ENCODE measurements around the gene ZNF598.

Gene ZNF598

DNA sequence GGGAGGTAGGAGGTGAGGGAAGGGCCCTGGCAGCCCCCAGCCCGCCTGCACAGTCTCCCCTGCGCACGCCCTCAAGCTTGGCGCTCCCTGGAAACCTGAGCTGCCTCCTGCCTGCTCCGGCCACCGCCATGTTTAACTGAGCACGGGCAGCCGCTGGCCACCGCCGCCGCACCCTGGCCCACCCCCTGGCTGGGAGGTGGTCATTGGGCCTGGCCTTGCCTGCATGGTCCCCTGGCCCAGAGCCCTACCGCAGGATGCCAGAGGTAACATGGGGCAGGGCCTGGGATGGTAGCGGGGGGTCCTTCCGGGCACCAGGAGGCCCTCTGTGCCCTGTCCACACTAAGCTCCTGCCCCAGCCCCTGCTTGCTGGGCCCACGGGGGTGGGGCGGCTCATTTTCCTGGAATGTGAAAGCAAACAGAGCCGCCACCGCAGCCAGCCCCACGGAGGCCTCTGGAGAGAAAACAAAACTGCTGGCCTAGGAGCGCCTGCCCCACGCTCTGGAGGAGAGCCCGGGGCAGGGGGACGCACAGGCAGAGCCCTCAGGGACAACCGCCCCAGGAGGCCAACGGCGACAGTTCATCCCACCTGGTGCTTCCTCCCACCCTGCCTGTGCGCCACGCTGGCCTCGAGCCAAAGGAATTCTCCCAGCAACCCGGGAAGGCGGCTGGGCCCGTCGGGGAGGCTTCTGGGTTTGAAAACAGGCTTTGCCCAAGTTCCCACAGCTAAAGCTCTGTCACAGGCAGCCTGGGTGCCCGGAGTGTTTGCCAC is 26.0 kb upstream of the ZNF598 start:
- TF ChIP-seq, protein P1, sequence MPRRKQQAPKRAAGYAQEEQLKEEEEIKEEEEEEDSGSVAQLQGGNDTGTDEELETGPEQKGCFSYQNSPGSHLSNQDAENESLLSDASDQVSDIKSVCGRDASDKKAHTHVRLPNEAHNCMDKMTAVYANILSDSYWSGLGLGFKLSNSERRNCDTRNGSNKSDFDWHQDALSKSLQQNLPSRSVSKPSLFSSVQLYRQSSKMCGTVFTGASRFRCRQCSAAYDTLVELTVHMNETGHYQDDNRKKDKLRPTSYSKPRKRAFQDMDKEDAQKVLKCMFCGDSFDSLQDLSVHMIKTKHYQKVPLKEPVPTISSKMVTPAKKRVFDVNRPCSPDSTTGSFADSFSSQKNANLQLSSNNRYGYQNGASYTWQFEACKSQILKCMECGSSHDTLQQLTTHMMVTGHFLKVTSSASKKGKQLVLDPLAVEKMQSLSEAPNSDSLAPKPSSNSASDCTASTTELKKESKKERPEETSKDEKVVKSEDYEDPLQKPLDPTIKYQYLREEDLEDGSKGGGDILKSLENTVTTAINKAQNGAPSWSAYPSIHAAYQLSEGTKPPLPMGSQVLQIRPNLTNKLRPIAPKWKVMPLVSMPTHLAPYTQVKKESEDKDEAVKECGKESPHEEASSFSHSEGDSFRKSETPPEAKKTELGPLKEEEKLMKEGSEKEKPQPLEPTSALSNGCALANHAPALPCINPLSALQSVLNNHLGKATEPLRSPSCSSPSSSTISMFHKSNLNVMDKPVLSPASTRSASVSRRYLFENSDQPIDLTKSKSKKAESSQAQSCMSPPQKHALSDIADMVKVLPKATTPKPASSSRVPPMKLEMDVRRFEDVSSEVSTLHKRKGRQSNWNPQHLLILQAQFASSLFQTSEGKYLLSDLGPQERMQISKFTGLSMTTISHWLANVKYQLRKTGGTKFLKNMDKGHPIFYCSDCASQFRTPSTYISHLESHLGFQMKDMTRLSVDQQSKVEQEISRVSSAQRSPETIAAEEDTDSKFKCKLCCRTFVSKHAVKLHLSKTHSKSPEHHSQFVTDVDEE (CRISPR knock-in tag; IDR thresholded peaks at IDR 0.05), result no peak
- TF ChIP-seq ZNF8 (CRISPR knock-in tag; IDR thresholded peaks at IDR 0.05), result no peak
- no peak for TF ChIP-seq SNAI2 (CRISPR knock-in tag; IDR thresholded peaks at IDR 0.05)
- TF ChIP-seq ZFP30 (CRISPR knock-in tag; IDR thresholded peaks at IDR 0.05), result no peak
- TF ChIP-seq ZFP3 (CRISPR knock-in tag; IDR thresholded peaks at IDR 0.05), result no peak
- TF ChIP-seq ARNTL (CRISPR knock-in tag; IDR thresholded peaks at IDR 0.05; ENCODE audit: borderline replicate concordance, low read depth), result no peak
- TF ChIP-seq, protein P2, sequence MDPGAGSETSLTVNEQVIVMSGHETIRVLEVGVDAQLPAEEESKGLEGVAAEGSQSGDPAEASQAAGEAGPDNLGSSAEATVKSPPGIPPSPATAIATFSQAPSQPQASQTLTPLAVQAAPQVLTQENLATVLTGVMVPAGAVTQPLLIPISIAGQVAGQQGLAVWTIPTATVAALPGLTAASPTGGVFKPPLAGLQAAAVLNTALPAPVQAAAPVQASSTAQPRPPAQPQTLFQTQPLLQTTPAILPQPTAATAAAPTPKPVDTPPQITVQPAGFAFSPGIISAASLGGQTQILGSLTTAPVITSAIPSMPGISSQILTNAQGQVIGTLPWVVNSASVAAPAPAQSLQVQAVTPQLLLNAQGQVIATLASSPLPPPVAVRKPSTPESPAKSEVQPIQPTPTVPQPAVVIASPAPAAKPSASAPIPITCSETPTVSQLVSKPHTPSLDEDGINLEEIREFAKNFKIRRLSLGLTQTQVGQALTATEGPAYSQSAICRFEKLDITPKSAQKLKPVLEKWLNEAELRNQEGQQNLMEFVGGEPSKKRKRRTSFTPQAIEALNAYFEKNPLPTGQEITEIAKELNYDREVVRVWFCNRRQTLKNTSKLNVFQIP (CRISPR knock-in tag; IDR thresholded peaks at IDR 0.05; ENCODE audit: borderline replicate concordance, low read depth), result no peak
- TF ChIP-seq, protein P3, sequence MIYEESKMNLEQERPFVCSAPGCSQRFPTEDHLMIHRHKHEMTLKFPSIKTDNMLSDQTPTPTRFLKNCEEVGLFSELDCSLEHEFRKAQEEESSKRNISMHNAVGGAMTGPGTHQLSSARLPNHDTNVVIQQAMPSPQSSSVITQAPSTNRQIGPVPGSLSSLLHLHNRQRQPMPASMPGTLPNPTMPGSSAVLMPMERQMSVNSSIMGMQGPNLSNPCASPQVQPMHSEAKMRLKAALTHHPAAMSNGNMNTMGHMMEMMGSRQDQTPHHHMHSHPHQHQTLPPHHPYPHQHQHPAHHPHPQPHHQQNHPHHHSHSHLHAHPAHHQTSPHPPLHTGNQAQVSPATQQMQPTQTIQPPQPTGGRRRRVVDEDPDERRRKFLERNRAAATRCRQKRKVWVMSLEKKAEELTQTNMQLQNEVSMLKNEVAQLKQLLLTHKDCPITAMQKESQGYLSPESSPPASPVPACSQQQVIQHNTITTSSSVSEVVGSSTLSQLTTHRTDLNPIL (CRISPR knock-in tag; IDR thresholded peaks at IDR 0.05; ENCODE audit: low read depth), result no peak
- TF ChIP-seq RARB (CRISPR knock-in tag; IDR thresholded peaks at IDR 0.05), result no peak
- no peak for TF ChIP-seq ZNF70 (CRISPR knock-in tag; IDR thresholded peaks at IDR 0.05)
- no peak for TF ChIP-seq TCF4 (CRISPR knock-in tag; IDR thresholded peaks at IDR 0.05; ENCODE audit: borderline replicate concordance)
- TF ChIP-seq CSDC2 (CRISPR knock-in tag; IDR thresholded peaks at IDR 0.05), result no peak
- TF ChIP-seq, protein P4, sequence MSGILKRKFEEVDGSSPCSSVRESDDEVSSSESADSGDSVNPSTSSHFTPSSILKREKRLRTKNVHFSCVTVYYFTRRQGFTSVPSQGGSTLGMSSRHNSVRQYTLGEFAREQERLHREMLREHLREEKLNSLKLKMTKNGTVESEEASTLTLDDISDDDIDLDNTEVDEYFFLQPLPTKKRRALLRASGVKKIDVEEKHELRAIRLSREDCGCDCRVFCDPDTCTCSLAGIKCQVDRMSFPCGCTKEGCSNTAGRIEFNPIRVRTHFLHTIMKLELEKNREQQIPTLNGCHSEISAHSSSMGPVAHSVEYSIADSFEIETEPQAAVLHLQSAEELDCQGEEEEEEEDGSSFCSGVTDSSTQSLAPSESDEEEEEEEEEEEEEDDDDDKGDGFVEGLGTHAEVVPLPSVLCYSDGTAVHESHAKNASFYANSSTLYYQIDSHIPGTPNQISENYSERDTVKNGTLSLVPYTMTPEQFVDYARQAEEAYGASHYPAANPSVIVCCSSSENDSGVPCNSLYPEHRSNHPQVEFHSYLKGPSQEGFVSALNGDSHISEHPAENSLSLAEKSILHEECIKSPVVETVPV (CRISPR knock-in tag; IDR thresholded peaks at IDR 0.05), result no peak
- TF ChIP-seq ESRRG (CRISPR knock-in tag; IDR thresholded peaks at IDR 0.05), result no peak
- no peak for TF ChIP-seq GLIS3 (CRISPR knock-in tag; IDR thresholded peaks at IDR 0.05)
- peak; percentile 36 for ATAC-seq

DNA sequence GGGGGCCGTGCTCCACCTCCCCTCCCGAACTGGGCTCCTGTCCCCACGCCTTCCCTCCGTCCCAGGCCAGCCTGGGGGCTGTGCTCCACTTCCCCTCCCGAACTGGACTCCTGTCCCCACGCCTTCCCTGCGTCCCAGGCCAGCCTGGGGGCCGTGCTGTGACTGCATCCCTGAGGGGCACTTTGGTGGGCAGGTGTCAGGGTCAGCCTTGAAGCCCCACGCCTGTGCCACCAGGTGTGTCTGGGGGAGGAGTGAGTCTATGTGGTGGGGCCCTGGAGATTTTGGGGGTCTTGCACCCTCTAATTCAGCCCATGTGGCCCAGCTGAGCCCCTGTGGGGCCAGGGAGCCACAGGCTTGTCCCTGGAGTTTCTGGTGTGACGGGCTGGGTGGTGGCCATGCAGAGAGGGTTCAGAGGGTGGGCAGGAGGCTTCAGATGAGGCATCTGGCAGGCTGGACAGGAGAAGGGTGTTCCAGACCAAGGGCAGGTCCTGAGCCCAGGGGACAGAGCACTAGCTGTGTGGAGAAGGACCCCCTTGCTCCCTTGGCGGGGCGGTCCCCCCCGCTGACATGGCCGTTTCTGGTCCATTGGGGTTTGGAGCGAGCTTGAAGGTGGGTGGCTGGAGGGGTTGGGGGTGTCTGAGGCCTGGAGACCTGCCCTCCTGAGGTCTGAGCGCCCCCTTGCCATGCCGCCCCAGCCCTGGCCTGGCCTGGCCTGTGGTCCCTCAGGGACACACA is 25.2 kb upstream of the ZNF598 start:
- ATAC-seq, result no peak
- TF ChIP-seq ZNF565 (CRISPR knock-in tag; conservative IDR thresholded peaks at IDR 0.05; ENCODE audit: low read depth) (no peak), SNAI2 (CRISPR knock-in tag; IDR thresholded peaks at IDR 0.05) (no peak), PPARA (CRISPR knock-in tag; IDR thresholded peaks at IDR 0.05; ENCODE audit: borderline replicate concordance) (no peak), CSDC2 (CRISPR knock-in tag; IDR thresholded peaks at IDR 0.05) (no peak), ZFP3 (CRISPR knock-in tag; IDR thresholded peaks at IDR 0.05) (no peak), RARB (CRISPR knock-in tag; IDR thresholded peaks at IDR 0.05) (no peak), ZNF8 (CRISPR knock-in tag; IDR thresholded peaks at IDR 0.05) (no peak), TCF4 (CRISPR knock-in tag; IDR thresholded peaks at IDR 0.05; ENCODE audit: borderline replicate concordance) (no peak), GLIS3 (CRISPR knock-in tag; IDR thresholded peaks at IDR 0.05) (no peak), BACH2 (CRISPR knock-in tag; IDR thresholded peaks at IDR 0.05; ENCODE audit: borderline replicate concordance) (no peak)
- TF ChIP-seq, protein P4 (CRISPR knock-in tag; IDR thresholded peaks at IDR 0.05), result no peak
- TF ChIP-seq, protein P2 (CRISPR knock-in tag; IDR thresholded peaks at IDR 0.05; ENCODE audit: borderline replicate concordance, low read depth), result no peak
- TF ChIP-seq, protein P1 (CRISPR knock-in tag; IDR thresholded peaks at IDR 0.05), result no peak
- TF ChIP-seq, protein P3 (CRISPR knock-in tag; IDR thresholded peaks at IDR 0.05; ENCODE audit: low read depth), result no peak
